Natural killer cell (primary cell): ENCODE results near the gene GJE1. TPM values are rescaled to one million over a fixed set of nuclear protein-coding genes. Genes with fewer than 3 reads are reported as not detected.
"Not testable (repeated sequence)": the region's sequence is repeated elsewhere in the genome, so short reads cannot be mapped to it uniquely, and the experiment has no call there.

Experiments
- ATAC-seq, 3 donors: fragments of 150-1000 bp in 2 of 3; fragments of 200-7000 bp in 1 of 3; cut with Tn5 transposase; 1 replicate in 1 of 3; 2 replicates in 2 of 3; pipeline ENCODE4 v1.10.0; 2021; ENCODE audit warnings: mild to moderate bottlenecking in 2 of 3, moderate library complexity in 2 of 3
- DNase-seq, 2 donors: peaks; one replicate each; pipeline versions ENCODE4 v3.0.0 to v3.0.0-alpha.2; 2013 to 2021; ENCODE audit warnings: mixed read lengths in 1 of 2
- H3K27ac ChIP-seq: one replicate; pipeline ENCODE4 v1.5.1; 2013; ENCODE audit warnings: mild to moderate bottlenecking, low read length
- H3K27me3 ChIP-seq: one replicate; pipeline ENCODE4 v1.6.1; 2013; ENCODE audit warnings: low read length; ENCODE audit not compliant: control insufficient read depth, insufficient read depth
- H3K36me3 ChIP-seq: one replicate; pipeline ENCODE4 v1.6.1; 2013; ENCODE audit warnings: low read length; ENCODE audit not compliant: control insufficient read depth, insufficient read depth
- H3K4me1 ChIP-seq: one replicate; pipeline ENCODE4 v1.6.1; 2013; ENCODE audit warnings: low read length; ENCODE audit not compliant: control insufficient read depth, insufficient read depth
- H3K4me3 ChIP-seq: one replicate; pipeline ENCODE4 v1.5.1; 2013; ENCODE audit warnings: low read length
- H3K9me3 ChIP-seq: one replicate; pipeline ENCODE4 v1.6.1; 2013; ENCODE audit warnings: low read length; ENCODE audit not compliant: control insufficient read depth, insufficient read depth
- H3K27ac Mint-ChIP-seq, 2 donors: one replicate each; pipeline ENCODE4 v1.8.0; 2022; ENCODE audit warnings: mild to moderate bottlenecking in 2 of 2, mixed read lengths in 2 of 2, moderate library complexity in 1 of 2
- H3K27me3 Mint-ChIP-seq, 2 donors: one replicate each; pipeline ENCODE4 v1.8.0; 2022; ENCODE audit warnings: low read depth in 2 of 2, mixed read lengths in 2 of 2
- H3K36me3 Mint-ChIP-seq: one replicate; pipeline ENCODE4 v1.8.0; 2022; ENCODE audit warnings: mixed read lengths
- H3K4me1 Mint-ChIP-seq, 2 donors: one replicate each; pipeline ENCODE4 v1.8.0; 2022; ENCODE audit warnings: mixed read lengths in 2 of 2
- H3K4me3 Mint-ChIP-seq: one replicate; pipeline ENCODE4 v1.8.0; 2022; ENCODE audit warnings: mild to moderate bottlenecking, moderate library complexity, mixed read lengths
- H3K9me3 Mint-ChIP-seq, 2 donors: one replicate each; pipeline ENCODE4 v1.8.0; 2022; ENCODE audit warnings: mixed read lengths in 2 of 2
- WGBS: methylation state at CpG from one replicate; pipeline ENCODE4 v1.1.7; 2013; ENCODE audit warnings: missing lambda C conversion rate; ENCODE audit not compliant: insufficient coverage; 5-methylcytosine and 5-hydroxymethylcytosine counted together
- intact Hi-C: fragments of 100-400 bp; cut with micrococcal nuclease; formaldehyde crosslinking; loops from one replicate; pipeline ENCODE4 v1.14.2; 2022
- total RNA-seq, 4 donors: library from RNA; stranded (reverse); fragments of 120-200 nt in 1 of 4; gene quantifications; one replicate each; pipeline versions ENCODE4 v1.2.3 to v1.2.4, GENCODE V29; 2013 to 2022
- TF ChIP-seq, protein P1 (sequence below): fragments of 200-600 bp; IDR thresholded peaks from one replicate; pipeline ENCODE4 v1.8.0; 2022; ENCODE audit warnings: antibody characterized with exemption

GJE1 gene
- total RNA-seq, 3 donors from 2014 or later (not counting 1 experiment from before 2014, with no cell fraction given): not detected

DNA sequence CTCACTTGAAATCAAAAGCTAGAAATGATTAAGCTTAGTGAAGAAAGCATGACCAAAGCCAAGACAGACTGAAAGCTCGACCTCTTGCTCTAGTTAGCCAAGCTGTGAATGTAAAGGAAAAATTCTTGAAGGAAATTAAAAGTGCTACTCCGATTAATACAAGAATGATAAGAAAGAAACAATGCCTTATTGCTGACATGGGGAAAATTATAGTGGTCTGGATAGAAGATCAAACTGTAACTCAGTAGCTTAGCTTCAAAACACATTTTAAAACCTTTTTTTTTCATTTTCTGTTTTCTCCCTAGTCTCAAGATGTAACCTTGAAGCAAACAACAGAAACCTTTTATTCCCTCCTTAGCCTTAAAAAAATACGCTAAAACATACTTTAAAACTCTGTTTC is 11.4 kb upstream of the GJE1 start:
- no peak overlapping the region for H3K27ac Mint-ChIP-seq
- DNase-seq: no peak

DNA sequence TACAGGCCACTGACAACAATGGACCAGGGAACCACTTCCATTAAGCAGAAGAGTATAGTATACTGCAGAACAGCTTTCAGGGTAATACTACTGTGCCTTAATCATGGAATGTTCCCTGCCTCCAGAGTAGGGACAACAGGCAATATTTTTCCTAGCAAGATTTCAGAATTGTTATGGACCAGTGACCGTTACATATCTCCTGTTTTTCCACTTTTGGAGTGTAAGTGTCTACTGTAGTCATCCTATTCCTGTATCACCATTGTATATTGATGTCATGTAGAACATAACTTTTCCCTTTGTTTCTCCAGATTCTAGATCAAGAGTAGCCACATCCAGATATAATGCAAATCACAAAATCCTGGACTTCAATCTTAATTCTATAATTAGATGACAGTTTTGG is 1.9 kb upstream of the GJE1 start:
- Mint-ChIP-seq H3K4me1 (no peaks in the 10 kb centered on the region), H3K9me3 (no peaks in the 10 kb centered on the region), H3K27ac (no peak overlapping the region), H3K4me3 (no peak overlapping the region), H3K36me3 (no peaks in the 10 kb centered on the region), H3K27me3 (peaks cover 14 to 65% of the 10 kb centered on the region in 2 donors)
- H3K9me3 ChIP-seq: no peaks in the 10 kb centered on the region
- intact Hi-C loops: no loop called here
- ATAC-seq (no peak), DNase-seq (no peak)
- no peak overlapping the region for H3K27ac ChIP-seq
- H3K27me3 ChIP-seq: peaks cover 9% of the 10 kb centered on the region
- TF ChIP-seq, protein P1, sequence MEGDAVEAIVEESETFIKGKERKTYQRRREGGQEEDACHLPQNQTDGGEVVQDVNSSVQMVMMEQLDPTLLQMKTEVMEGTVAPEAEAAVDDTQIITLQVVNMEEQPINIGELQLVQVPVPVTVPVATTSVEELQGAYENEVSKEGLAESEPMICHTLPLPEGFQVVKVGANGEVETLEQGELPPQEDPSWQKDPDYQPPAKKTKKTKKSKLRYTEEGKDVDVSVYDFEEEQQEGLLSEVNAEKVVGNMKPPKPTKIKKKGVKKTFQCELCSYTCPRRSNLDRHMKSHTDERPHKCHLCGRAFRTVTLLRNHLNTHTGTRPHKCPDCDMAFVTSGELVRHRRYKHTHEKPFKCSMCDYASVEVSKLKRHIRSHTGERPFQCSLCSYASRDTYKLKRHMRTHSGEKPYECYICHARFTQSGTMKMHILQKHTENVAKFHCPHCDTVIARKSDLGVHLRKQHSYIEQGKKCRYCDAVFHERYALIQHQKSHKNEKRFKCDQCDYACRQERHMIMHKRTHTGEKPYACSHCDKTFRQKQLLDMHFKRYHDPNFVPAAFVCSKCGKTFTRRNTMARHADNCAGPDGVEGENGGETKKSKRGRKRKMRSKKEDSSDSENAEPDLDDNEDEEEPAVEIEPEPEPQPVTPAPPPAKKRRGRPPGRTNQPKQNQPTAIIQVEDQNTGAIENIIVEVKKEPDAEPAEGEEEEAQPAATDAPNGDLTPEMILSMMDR: no peak
- no peaks in the 10 kb centered on the region for H3K4me1 ChIP-seq
- WGBS: 80% methylated on average over 1 of the region's 1 CpG
- H3K4me3 ChIP-seq: no peak overlapping the region
- no peaks in the 10 kb centered on the region for H3K36me3 ChIP-seq

More for the DNA sequence above, 11.4 kb upstream of the GJE1 start:
- Histone ChIP-seq H3K27me3 (no peaks in the 10 kb centered on the region), H3K9me3 (no peaks in the 10 kb centered on the region), H3K4me3 (no peak overlapping the region), H3K36me3 (no peaks in the 10 kb centered on the region), H3K4me1 (no peaks in the 10 kb centered on the region), H3K27ac (no peak overlapping the region)
- ATAC-seq: no peak
- no peak overlapping the region for H3K4me3 Mint-ChIP-seq
- intact Hi-C loops: no loop called here
- peaks cover 10 to 50% of the 10 kb centered on the region in 2 donors for H3K27me3 Mint-ChIP-seq
- no peaks in the 10 kb centered on the region for H3K9me3 Mint-ChIP-seq
- H3K4me1 Mint-ChIP-seq: no peaks in the 10 kb centered on the region
- no peaks in the 10 kb centered on the region for H3K36me3 Mint-ChIP-seq
- TF ChIP-seq, protein P1: no peak
- WGBS: 75% methylated on average over 3 of the region's 3 CpGs

DNA sequence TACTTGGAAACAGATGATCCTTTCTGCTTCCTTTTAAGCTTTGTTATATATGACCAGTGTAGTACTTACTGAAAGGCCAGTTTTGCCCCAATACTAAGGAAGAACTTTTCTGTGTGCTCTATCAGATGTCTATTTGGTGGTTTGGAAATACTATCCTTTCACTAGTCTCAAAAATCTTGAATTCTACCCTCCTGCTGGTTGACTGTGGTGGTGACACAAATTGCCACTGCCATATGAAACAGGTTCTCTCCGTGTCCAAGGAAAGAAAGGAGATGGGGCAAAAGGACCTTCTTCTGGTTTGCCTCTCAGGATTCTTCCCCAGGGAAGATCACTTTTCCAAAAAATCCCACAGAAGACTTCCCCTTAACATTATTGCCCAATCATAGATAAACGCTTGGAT is 6.2 kb downstream of the GJE1 start:
- Histone ChIP-seq H3K27me3 (no peaks in the 10 kb centered on the region), H3K4me1 (no peaks in the 10 kb centered on the region), H3K36me3 (no peaks in the 10 kb centered on the region), H3K9me3 (no peaks in the 10 kb centered on the region), H3K4me3 (no peak overlapping the region), H3K27ac (no peak overlapping the region)
- Mint-ChIP-seq H3K9me3 (no peaks in the 10 kb centered on the region), H3K27ac (no peak overlapping the region), H3K36me3 (peaks cover 7% of the 10 kb centered on the region), H3K27me3 (peaks cover 21% of the 10 kb centered on the region in 2 donors), H3K4me3 (no peak overlapping the region), H3K4me1 (no peaks in the 10 kb centered on the region)
- intact Hi-C loops: no loop called here
- TF ChIP-seq, protein P1: no peak
- ATAC-seq: no peak
- no peak for DNase-seq
- 50% methylated on average over 2 of the region's 2 CpGs for WGBS

DNA sequence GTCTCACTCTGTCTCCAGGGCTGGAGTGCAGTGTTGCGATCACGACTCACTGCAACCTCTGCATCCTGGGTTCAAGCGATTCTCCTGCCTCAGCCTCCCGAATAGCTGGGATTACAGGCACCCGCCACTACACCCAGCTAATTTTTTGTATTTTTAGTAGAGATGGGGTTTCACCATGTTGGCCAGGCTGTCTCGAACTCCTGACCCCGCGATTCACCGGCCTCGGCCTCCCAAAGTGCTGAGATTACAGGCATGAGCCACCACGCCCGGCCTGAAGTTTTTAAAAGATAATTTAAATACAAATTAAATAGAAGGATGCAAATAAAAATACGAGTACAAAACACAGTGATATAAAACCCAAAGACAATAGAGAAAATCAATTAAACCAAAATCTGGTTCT is 8.8 kb downstream of the GJE1 start:
- H3K9me3 ChIP-seq, H3K36me3 ChIP-seq, H3K27ac Mint-ChIP-seq, H3K4me1 ChIP-seq, H3K9me3 Mint-ChIP-seq, H3K4me3 Mint-ChIP-seq, H3K4me3 ChIP-seq, H3K27me3 ChIP-seq, intact Hi-C loops, H3K36me3 Mint-ChIP-seq, DNase-seq, H3K27ac ChIP-seq, ATAC-seq: not testable (repeated sequence)
- Mint-ChIP-seq H3K4me1 (peaks cover 5 to 10% of the 10 kb centered on the region in 2 donors), H3K27me3 (peaks cover 21 to 28% of the 10 kb centered on the region in 2 donors)
- WGBS: 97% methylated on average over 8 of the region's 13 CpGs
